ENCODE measurements around the gene OR6Y1. TPM values are rescaled to one million over a fixed set of nuclear protein-coding genes. Genes with fewer than 3 reads are reported as not detected.
A peak's percentile ranks its signal among the peaks of the same experiment; 100 is the strongest.

OR6Y1 gene
- total RNA-seq, 1 donor from 2014 or later: not detected

DNA sequence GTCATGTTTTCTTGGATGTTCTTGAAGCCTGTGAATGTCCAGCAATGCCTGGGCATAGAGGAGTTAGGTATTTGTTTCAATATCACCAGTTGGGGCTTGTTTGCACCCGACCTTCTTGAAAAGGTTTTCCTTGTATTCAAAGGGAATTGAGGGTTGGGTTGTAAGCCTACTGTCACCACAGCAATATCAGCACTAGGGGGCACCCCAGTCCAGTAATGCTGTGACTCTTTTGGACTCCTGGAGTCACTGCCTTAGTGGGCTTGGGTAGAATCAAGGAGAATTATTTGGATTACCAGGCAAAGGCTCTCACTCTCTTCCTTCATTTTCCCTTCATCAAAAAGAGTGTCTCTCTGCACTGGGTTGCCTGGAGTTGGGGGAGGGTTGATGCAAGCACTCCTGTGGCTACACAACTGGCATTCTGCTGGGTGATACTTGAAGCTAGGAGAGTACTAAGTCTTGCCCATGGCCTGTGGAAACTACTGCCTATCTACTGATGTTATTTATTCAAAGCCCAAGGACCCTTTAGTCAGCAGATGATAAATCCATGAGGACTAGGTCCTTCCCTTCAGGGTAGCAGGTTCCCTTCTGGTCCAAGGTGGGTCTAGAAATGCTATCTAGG lies 47.7 kb downstream of the OR6Y1 start:
- DNase-seq (ENCODE audit: low read depth in 2 of 2): peak; percentile 56 to 67

DNA sequence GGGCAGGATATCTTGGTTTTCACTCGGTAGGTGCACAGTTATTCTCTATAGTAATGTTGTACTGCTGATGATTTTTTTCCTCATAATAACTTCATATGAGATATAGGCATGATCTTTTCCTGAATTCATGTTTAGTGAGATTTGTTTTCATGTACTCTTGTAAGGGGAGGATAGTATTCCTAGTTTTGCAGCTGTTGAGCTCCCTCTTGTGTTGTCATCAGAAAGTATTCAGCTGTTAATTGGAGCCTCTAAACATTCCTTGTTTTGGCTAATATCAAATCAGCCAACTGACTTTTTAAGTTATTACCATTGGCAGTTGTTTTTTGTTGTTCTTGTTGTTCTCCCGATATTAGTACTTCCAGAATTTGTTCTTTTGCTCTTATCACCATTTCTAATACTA lies 57.8 kb downstream of the OR6Y1 start:
- DNase-seq (ENCODE audit: low read depth in 2 of 2): peak; percentile 16 to 61

- no peak for DNase-seq (ENCODE audit: low read depth in 2 of 2)
These were observed 59.4 kb downstream of the OR6Y1 start for GRCh38 chr1:158494796-158495195.

Other genes starting within 250 kb of the OR6Y1 start
- not detected in 2 replicates for gene CD1B, start 222.9 kb downstream of the OR6Y1 start, total RNA-seq
- not detected in 2 replicates for gene CD1E, start 200.5 kb downstream of the OR6Y1 start, total RNA-seq
- gene OR10T2, start 154.9 kb downstream of the OR6Y1 start, total RNA-seq: not detected in 2 replicates
- not detected in 2 replicates for gene OR10K2, start 128.2 kb downstream of the OR6Y1 start, total RNA-seq
- not detected in 2 replicates for gene OR10K1, start 92.6 kb downstream of the OR6Y1 start, total RNA-seq
- not detected in 2 replicates for gene OR10R2, start 82.2 kb downstream of the OR6Y1 start, total RNA-seq
- gene OR6P1, start 16.2 kb upstream of the OR6Y1 start, total RNA-seq: not detected in 2 replicates
- gene OR10X1, start 25.5 kb upstream of the OR6Y1 start, total RNA-seq: not detected in 2 replicates
- not detected in 2 replicates for gene OR10Z1, start 50.9 kb upstream of the OR6Y1 start, total RNA-seq
- 0.40 and 0.87 TPM in 2 replicates for gene SPTA1, start 132.3 kb upstream of the OR6Y1 start, total RNA-seq
- gene OR6K2, start 146.2 kb upstream of the OR6Y1 start, total RNA-seq: not detected in 2 replicates
- gene OR6K3, start 166.3 kb upstream of the OR6Y1 start, total RNA-seq: not detected in 2 replicates
- gene OR6K6, start 200.3 kb upstream of the OR6Y1 start, total RNA-seq: not detected in 2 replicates
- gene OR6N1, start 217.8 kb upstream of the OR6Y1 start, total RNA-seq: not detected in 2 replicates
- not detected in 2 replicates for gene OR6N2, start 226.8 kb upstream of the OR6Y1 start, total RNA-seq

Data from lung microvascular endothelial cell (primary cell).